Muscle layer of colon (tissue), 2 donors: ENCODE results near the gene SH3BP4.

ENCODE experiments used
- H3K27ac ChIP-seq: one replicate; pipeline ENCODE4 v1.7.0; 2013; ENCODE audit warnings: low read depth, mild to moderate bottlenecking, low read length, moderate library complexity
- H3K27me3 ChIP-seq, 2 donors: one replicate each; pipeline ENCODE4 v1.7.0; 2013; ENCODE audit warnings: low read length in 2 of 2, mild to moderate bottlenecking in 2 of 2; ENCODE audit not compliant: insufficient read depth in 2 of 2, control insufficient read depth in 1 of 2
- H3K36me3 ChIP-seq: one replicate; pipeline ENCODE4 v1.7.0; 2013; ENCODE audit warnings: mild to moderate bottlenecking, low read length; ENCODE audit not compliant: insufficient read depth
- H3K4me1 ChIP-seq: one replicate; pipeline ENCODE4 v1.7.0; 2013; ENCODE audit warnings: mild to moderate bottlenecking, low read length; ENCODE audit not compliant: insufficient read depth
- H3K4me3 ChIP-seq, 2 donors: one replicate each; pipeline ENCODE4 v1.7.0; 2013; ENCODE audit warnings: low read length in 2 of 2, low read depth in 1 of 2, mild to moderate bottlenecking in 1 of 2, moderate library complexity in 1 of 2
- H3K9ac ChIP-seq: one replicate; pipeline ENCODE4 v1.7.0; 2013; ENCODE audit warnings: low read length
- H3K9me3 ChIP-seq: one replicate; pipeline ENCODE4 v1.7.0; 2013; ENCODE audit warnings: mild to moderate bottlenecking, low read length
- donor health status: abdominal sarcoma.
- donor health status: Adenocarcinoma of cecum.

The SH3BP4 gene

DNA sequence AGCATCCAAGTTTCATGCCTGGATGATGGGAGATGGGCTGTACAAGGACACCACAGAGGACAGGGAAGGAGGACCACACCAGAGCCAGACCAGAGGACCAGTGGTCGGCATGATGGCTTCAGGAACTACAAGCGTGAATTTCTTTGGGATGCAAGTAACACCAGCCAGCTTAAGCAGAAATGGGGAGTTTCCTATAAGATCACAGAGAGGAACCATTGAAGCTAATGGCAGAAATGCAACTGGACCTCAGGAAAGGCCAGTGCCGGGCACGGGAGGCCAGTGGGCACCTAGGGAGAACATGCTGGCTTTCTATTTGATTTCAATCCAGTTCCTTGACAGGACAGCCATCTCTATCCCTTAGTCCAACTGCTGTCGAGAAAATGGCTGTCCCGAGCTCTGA is 145.4 kb downstream of the SH3BP4 start:
- H3K27me3 ChIP-seq = no peaks in the 10 kb centered on the region
- H3K36me3 ChIP-seq = no peaks in the 10 kb centered on the region
- H3K4me3 ChIP-seq = no peak overlapping the region
- H3K9ac ChIP-seq = no peak overlapping the region
- peaks cover 5% of the 10 kb centered on the region for H3K4me1 ChIP-seq
- no peak overlapping the region for H3K27ac ChIP-seq
- H3K9me3 ChIP-seq = no peaks in the 10 kb centered on the region

DNA sequence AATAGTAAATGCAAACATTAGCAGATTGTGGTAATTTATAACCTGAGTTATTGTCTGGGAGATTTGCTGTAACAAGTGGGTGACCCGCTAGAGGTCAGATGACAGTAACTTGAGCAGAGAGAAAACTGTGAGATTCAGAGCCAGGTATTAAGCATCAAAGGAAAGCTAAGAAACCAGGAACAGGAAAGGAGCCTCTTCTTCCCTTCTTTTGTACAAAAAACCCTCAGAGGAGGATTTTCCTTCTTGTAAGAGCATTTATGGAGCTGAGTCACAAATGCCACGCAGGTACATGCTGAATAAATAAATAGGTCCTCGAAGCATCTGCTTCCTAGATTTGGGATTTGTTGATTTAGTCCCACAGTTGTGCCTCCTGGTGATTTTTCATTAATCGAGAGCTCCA is 146.5 kb downstream of the SH3BP4 start:
- no peak overlapping the region for H3K27ac ChIP-seq
- no peaks in the 10 kb centered on the region for H3K9me3 ChIP-seq
- no peak overlapping the region for H3K4me3 ChIP-seq
- H3K4me1 ChIP-seq = peaks cover 5% of the 10 kb centered on the region
- no peaks in the 10 kb centered on the region for H3K36me3 ChIP-seq
- H3K9ac ChIP-seq = no peak overlapping the region
- no peaks in the 10 kb centered on the region for H3K27me3 ChIP-seq

DNA sequence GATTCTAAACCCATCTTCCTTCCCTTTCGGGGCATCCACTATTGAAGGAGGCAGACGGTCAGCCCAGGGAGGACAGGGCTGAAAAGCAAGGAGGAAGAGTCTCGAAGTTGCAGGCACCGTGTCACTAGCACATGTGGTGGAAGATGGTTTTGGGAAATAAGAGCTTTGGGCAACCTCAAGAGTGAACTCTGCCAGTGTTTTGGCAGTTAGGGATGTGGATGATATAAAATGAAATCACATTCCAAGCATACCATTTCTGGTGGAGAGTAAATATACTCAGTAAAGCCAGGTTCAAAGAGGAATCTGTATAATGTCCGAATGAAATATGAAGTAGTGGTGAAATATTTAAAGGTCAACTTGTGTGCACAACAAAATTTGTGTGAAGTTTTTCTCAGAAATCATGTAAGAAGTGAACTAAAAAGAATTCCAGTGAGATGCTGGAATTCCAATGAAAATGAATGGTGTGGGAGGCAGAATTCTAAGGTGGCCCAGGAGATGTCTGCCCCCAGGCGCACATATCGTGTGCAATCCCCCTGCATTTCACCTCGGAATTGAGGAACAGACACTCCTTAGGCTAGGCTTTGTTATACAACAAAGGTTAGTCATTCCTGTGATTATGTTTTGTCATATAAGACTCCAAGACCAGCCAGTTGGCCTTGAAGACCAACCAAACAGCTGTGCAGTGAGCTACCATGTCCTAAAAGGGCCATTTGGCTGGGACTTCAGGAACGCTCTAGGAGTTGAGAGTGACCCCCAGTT is 147.1 kb downstream of the SH3BP4 start:
- Histone ChIP-seq H3K9ac (no peak overlapping the region), H3K9me3 (no peaks in the 10 kb centered on the region), H3K4me3 (no peak overlapping the region), H3K27ac (no peak overlapping the region), H3K27me3 (no peaks in the 10 kb centered on the region), H3K4me1 (peaks cover 5% of the 10 kb centered on the region), H3K36me3 (no peaks in the 10 kb centered on the region)

DNA sequence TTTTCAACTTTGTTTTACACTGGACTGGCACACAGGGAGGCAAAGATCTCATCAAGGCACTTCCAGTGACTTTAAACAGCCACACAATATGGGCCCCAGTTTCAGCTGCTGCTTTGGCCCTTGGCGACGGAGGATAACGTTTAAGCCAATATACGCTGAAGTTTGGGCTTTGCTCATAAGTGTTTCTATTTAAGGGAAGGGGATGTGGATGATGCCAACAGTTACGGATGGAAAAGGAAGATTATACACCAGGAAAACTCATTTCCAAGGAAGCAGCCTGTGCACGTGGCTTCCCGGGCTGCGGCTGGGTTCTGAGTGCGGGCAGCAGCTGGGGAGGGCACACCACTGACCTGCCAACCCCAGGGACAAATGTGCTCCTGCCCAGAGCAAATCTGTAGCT is 151.1 kb downstream of the SH3BP4 start:
- Histone ChIP-seq H3K9ac (no peak overlapping the region), H3K36me3 (no peaks in the 10 kb centered on the region), H3K27me3 (no peaks in the 10 kb centered on the region), H3K4me3 (no peak overlapping the region), H3K4me1 (peaks cover 5% of the 10 kb centered on the region), H3K9me3 (no peaks in the 10 kb centered on the region), H3K27ac (no peak overlapping the region)
